Measurements from ENCODE around the gene SHROOM3. TPM values are rescaled to one million over a fixed set of nuclear protein-coding genes. Genes with fewer than 3 reads are reported as not detected.

The SHROOM3 gene
- total and polyA plus RNA-seq, 2 experiments from 2014 or later = 11.3 to 73.5 TPM

DNA sequence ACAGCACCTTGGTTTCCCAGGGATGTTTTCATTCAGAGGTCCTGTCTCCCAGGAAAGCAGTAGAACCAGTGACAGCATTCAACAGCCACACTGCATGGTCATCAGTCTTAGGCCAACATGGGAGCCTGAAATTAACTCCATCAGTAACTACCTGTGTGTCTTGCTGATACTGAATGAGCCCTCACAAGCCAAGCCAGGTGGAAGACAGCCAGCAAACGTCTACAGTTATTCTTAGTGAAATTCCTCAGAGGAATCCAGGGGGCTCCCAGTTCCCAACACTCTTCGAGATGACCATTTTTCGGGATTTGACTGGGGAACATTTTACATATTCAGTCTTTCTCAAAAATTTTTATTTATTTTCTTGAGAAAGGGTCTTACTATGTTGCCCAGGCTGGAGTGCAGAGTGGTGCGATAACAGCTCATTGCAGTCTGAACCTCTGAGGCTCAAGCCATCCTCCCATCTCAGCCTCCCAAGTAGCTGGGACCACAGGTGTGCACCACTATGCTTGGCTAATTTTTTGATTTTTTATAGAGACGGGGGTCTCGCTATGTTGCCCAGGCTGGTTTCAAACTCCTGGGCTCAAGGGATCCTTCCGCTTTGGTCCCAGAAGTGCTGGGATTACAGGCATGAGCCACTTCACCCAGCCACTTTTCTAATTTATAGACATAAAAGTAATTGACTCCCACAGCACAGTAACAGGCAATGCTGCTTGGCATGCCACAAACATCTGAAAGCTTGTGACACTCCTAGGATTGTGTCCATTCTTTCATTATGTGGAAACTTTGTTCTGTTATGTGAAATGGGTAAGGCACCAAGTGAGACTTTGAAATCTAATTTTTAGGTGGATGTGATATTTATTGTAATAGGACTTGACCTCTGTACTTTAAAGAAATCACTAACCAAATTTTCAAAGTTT lies 346.0 kb downstream of the SHROOM3 start:
- TF ChIP-seq NANOG (IDR thresholded peaks at IDR 0.05; ENCODE audit: borderline replicate concordance) = no peak
- TF ChIP-seq, protein P1, sequence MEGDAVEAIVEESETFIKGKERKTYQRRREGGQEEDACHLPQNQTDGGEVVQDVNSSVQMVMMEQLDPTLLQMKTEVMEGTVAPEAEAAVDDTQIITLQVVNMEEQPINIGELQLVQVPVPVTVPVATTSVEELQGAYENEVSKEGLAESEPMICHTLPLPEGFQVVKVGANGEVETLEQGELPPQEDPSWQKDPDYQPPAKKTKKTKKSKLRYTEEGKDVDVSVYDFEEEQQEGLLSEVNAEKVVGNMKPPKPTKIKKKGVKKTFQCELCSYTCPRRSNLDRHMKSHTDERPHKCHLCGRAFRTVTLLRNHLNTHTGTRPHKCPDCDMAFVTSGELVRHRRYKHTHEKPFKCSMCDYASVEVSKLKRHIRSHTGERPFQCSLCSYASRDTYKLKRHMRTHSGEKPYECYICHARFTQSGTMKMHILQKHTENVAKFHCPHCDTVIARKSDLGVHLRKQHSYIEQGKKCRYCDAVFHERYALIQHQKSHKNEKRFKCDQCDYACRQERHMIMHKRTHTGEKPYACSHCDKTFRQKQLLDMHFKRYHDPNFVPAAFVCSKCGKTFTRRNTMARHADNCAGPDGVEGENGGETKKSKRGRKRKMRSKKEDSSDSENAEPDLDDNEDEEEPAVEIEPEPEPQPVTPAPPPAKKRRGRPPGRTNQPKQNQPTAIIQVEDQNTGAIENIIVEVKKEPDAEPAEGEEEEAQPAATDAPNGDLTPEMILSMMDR (conservative IDR thresholded peaks at IDR 0.05; ENCODE audit: low read depth in 2 of 2) = no peak
- no peak for TF ChIP-seq ZNF331 (CRISPR knock-in tag; IDR thresholded peaks at IDR 0.05; ENCODE audit: low read depth)
- TF ChIP-seq, protein P2, sequence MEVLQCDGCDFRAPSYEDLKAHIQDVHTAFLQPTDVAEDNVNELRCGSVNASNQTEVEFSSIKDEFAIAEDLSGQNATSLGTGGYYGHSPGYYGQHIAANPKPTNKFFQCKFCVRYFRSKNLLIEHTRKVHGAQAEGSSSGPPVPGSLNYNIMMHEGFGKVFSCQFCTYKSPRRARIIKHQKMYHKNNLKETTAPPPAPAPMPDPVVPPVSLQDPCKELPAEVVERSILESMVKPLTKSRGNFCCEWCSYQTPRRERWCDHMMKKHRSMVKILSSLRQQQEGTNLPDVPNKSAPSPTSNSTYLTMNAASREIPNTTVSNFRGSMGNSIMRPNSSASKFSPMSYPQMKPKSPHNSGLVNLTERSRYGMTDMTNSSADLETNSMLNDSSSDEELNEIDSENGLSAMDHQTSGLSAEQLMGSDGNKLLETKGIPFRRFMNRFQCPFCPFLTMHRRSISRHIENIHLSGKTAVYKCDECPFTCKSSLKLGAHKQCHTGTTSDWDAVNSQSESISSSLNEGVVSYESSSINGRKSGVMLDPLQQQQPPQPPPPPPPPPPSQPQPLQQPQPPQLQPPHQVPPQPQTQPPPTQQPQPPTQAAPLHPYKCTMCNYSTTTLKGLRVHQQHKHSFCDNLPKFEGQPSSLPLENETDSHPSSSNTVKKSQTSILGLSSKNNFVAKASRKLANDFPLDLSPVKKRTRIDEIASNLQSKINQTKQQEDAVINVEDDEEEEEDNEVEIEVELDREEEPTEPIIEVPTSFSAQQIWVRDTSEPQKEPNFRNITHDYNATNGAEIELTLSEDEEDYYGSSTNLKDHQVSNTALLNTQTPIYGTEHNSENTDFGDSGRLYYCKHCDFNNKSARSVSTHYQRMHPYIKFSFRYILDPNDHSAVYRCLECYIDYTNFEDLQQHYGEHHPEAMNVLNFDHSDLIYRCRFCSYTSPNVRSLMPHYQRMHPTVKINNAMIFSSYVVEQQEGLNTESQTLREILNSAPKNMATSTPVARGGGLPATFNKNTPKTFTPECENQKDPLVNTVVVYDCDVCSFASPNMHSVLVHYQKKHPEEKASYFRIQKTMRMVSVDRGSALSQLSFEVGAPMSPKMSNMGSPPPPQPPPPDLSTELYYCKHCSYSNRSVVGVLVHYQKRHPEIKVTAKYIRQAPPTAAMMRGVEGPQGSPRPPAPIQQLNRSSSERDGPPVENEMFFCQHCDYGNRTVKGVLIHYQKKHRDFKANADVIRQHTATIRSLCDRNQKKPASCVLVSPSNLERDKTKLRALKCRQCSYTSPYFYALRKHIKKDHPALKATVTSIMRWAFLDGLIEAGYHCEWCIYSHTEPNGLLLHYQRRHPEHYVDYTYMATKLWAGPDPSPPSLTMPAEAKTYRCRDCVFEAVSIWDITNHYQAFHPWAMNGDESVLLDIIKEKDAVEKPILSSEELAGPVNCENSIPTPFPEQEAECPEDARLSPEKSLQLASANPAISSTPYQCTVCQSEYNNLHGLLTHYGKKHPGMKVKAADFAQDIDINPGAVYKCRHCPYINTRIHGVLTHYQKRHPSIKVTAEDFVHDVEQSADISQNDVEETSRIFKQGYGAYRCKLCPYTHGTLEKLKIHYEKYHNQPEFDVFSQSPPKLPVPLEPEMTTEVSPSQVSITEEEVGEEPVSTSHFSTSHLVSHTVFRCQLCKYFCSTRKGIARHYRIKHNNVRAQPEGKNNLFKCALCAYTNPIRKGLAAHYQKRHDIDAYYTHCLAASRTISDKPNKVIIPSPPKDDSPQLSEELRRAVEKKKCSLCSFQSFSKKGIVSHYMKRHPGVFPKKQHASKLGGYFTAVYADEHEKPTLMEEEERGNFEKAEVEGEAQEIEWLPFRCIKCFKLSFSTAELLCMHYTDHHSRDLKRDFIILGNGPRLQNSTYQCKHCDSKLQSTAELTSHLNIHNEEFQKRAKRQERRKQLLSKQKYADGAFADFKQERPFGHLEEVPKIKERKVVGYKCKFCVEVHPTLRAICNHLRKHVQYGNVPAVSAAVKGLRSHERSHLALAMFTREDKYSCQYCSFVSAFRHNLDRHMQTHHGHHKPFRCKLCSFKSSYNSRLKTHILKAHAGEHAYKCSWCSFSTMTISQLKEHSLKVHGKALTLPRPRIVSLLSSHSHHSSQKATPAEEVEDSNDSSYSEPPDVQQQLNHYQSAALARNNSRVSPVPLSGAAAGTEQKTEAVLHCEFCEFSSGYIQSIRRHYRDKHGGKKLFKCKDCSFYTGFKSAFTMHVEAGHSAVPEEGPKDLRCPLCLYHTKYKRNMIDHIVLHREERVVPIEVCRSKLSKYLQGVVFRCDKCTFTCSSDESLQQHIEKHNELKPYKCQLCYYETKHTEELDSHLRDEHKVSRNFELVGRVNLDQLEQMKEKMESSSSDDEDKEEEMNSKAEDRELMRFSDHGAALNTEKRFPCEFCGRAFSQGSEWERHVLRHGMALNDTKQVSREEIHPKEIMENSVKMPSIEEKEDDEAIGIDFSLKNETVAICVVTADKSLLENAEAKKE (CRISPR knock-in tag; IDR thresholded peaks at IDR 0.05) = no peak
- no peak for TF ChIP-seq STAT1 (IDR thresholded peaks at IDR 0.05; ENCODE audit: unreplicated experiment)
- no peak for TF ChIP-seq CREB1 (CRISPR knock-in tag; IDR thresholded peaks at IDR 0.05; ENCODE audit: low read depth)
- no peak for TF ChIP-seq ZNF114 (CRISPR knock-in tag; IDR thresholded peaks at IDR 0.05)
- no peak for TF ChIP-seq POLR2AphosphoS5 (IDR thresholded peaks at IDR 0.05; ENCODE audit: low read depth)
- no peak for TF ChIP-seq JUNB (IDR thresholded peaks at IDR 0.05; ENCODE audit: unreplicated experiment)
- TF ChIP-seq EZH2 (IDR thresholded peaks at IDR 0.05; ENCODE audit: low read depth, unreplicated experiment) = no peak
- TF ChIP-seq, protein P3, sequence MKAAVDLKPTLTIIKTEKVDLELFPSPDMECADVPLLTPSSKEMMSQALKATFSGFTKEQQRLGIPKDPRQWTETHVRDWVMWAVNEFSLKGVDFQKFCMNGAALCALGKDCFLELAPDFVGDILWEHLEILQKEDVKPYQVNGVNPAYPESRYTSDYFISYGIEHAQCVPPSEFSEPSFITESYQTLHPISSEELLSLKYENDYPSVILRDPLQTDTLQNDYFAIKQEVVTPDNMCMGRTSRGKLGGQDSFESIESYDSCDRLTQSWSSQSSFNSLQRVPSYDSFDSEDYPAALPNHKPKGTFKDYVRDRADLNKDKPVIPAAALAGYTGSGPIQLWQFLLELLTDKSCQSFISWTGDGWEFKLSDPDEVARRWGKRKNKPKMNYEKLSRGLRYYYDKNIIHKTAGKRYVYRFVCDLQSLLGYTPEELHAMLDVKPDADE (IDR thresholded peaks at IDR 0.05) = no peak
- TF ChIP-seq, protein P4, sequence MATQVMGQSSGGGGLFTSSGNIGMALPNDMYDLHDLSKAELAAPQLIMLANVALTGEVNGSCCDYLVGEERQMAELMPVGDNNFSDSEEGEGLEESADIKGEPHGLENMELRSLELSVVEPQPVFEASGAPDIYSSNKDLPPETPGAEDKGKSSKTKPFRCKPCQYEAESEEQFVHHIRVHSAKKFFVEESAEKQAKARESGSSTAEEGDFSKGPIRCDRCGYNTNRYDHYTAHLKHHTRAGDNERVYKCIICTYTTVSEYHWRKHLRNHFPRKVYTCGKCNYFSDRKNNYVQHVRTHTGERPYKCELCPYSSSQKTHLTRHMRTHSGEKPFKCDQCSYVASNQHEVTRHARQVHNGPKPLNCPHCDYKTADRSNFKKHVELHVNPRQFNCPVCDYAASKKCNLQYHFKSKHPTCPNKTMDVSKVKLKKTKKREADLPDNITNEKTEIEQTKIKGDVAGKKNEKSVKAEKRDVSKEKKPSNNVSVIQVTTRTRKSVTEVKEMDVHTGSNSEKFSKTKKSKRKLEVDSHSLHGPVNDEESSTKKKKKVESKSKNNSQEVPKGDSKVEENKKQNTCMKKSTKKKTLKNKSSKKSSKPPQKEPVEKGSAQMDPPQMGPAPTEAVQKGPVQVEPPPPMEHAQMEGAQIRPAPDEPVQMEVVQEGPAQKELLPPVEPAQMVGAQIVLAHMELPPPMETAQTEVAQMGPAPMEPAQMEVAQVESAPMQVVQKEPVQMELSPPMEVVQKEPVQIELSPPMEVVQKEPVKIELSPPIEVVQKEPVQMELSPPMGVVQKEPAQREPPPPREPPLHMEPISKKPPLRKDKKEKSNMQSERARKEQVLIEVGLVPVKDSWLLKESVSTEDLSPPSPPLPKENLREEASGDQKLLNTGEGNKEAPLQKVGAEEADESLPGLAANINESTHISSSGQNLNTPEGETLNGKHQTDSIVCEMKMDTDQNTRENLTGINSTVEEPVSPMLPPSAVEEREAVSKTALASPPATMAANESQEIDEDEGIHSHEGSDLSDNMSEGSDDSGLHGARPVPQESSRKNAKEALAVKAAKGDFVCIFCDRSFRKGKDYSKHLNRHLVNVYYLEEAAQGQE (IDR thresholded peaks at IDR 0.05; ENCODE audit: unreplicated experiment) = no peak
- no peak for TF ChIP-seq EZH2phosphoT487 (IDR thresholded peaks at IDR 0.05; ENCODE audit: unreplicated experiment)
- Mint-ChIP-seq H3K4me1 (peaks cover 34% of the 10 kb centered on the region), H3K27ac (peak overlapping the region; percentile 86), H3K27me3 (ENCODE audit: insufficient read depth, low read depth, poor library complexity) (no peaks in the 10 kb centered on the region), H3K4me3 (no peak overlapping the region), H3K9me3 (no peaks in the 10 kb centered on the region), H3K36me3 (ENCODE audit: low read depth) (peaks cover 57% of the 10 kb centered on the region)
- Histone ChIP-seq H3K79me2 (replicated peaks; ENCODE audit: insufficient read depth) (no peaks in the 10 kb centered on the region; the same call in 1 of the 2 replicates), H3K27ac (ENCODE audit: low read depth) (peak overlapping the region; percentile 85), H3K4me1 (ENCODE audit: insufficient read depth) (peaks cover 20% of the 10 kb centered on the region), H3K9me2 (ENCODE audit: insufficient read depth) (0 out of 2 replicates have a peak, but pooled peaks cover 3% of the 10 kb centered on the region), H3K27me3 (ENCODE audit: insufficient read depth) (no peaks in the 10 kb centered on the region), H3K4me2 (no peak overlapping the region), H4K20me1 (replicated peaks; ENCODE audit: insufficient read depth) (0 out of 2 replicates have a peak, but pooled peaks cover 3% of the 10 kb centered on the region), H3K36me3 (ENCODE audit: insufficient read depth) (peaks cover 4% of the 10 kb centered on the region; the same call in 1 of the 2 replicates), H2AFZ (no peak overlapping the region), H3K4me3 (no peak overlapping the region), H3F3A (replicated peaks; ENCODE audit: low read depth) (no peaks in the 10 kb centered on the region)
- no peak for DNase-seq (ENCODE audit: low spot score)
- no peak for ATAC-seq

Measured in GM23338 (cell line).